ENCODE results near the gene UTS2B. TPM values are rescaled to one million over a fixed set of nuclear protein-coding genes. Genes with fewer than 3 reads are reported as not detected.

The UTS2B gene
- total and polyA plus RNA-seq, 9 of the 15 experiments (the other 6 are each of a cell fraction or from before 2014, with no cell fraction given) = 0.06 TPM; not detected in 8

GRCh38 chr3:191290311-191291025 lies 39.9 kb downstream of the UTS2B start:
- ATAC-seq (no peak), FAIRE-seq (no peak), DNase-seq (ENCODE audit: extremely low read depth in 1 of 4, low spot score in 3 of 4) (no peak)
- BruUV-seq (replicated peaks) = no TSS peak
- Histone ChIP-seq H3K4me1 (replicated peaks in 1 of 2; ENCODE audit: control insufficient read depth in 2 of 2, insufficient read depth in 2 of 2, low read length in 2 of 2) (no peaks in the 10 kb centered on the region), H3K27me3 (ENCODE audit: control insufficient read depth in 2 of 2, insufficient read depth in 2 of 2, low read length in 2 of 2) (no peaks in the 10 kb centered on the region), H3K9ac (ENCODE audit: insufficient read depth in 1 of 2, low read depth in 2 of 2, low read length in 2 of 2) (no peak overlapping the region), H3K79me2 (ENCODE audit: control insufficient read depth, insufficient read depth, low read length) (no peaks in the 10 kb centered on the region), H3K9me1 (ENCODE audit: control insufficient read depth, insufficient read depth, low read length) (no peaks in the 10 kb centered on the region), H3K4me2 (ENCODE audit: insufficient read depth, low read length) (no peak overlapping the region), H3K27ac (ENCODE audit: extremely low read depth, low read depth, low read length) (no peak overlapping the region), H2AFZ (ENCODE audit: low read depth, low read length) (no peak overlapping the region), H3K9me3 (replicated peaks; ENCODE audit: control insufficient read depth, insufficient read depth, low read depth, low read length) (no peaks in the 10 kb centered on the region), H3K4me3 (no peak overlapping the region), H3K36me3 (ENCODE audit: control insufficient read depth, insufficient read depth, low read length) (no peaks in the 10 kb centered on the region), H4K20me1 (replicated peaks; ENCODE audit: control insufficient read depth, insufficient read depth, low read length) (no peaks in the 10 kb centered on the region)
- WGBS (ENCODE audit: insufficient coverage, low coverage, missing lambda C conversion rate) = 3% methylated on average over 4 of the region's 4 CpGs
- CTCF ChIA-PET (ENCODE audit: low intra/inter-chr PET ratio) = no interaction called here
- intact Hi-C loops (cut with micrococcal nuclease) = no loop called here
- in situ Hi-C loops (cut with MboI) = no loop called here
- POLR2A ChIA-PET = no interaction called here
- no peak for TF ChIP-seq PREB (CRISPR knock-in tag; IDR thresholded peaks at IDR 0.05)
- no peak for TF ChIP-seq MTA2 (IDR thresholded peaks at IDR 0.05; ENCODE audit: low read depth)
- no peak for TF ChIP-seq HNRNPUL1 (IDR thresholded peaks at IDR 0.05; ENCODE audit: low read length)
- TF ChIP-seq CREB5 (CRISPR knock-in tag; IDR thresholded peaks at IDR 0.05) = no peak
- TF ChIP-seq ZNF655 (CRISPR knock-in tag; IDR thresholded peaks at IDR 0.05) = no peak
- TF ChIP-seq KDM4B (IDR thresholded peaks at IDR 0.05; ENCODE audit: borderline replicate concordance in 2 of 2, low read depth in 1 of 2) = no peak
- no peak for TF ChIP-seq POLR2A (conservative IDR thresholded peaks at IDR 0.05)
- TF ChIP-seq TCF3 (CRISPR knock-in tag; IDR thresholded peaks at IDR 0.05) = no peak
- TF ChIP-seq SRSF7 (optimal IDR thresholded peaks at IDR 0.05; ENCODE audit: low read depth, low read length) = no peak
- TF ChIP-seq ZNF318 (IDR thresholded peaks at IDR 0.05; ENCODE audit: borderline replicate concordance in 1 of 2, low read depth in 1 of 2) = no peak

Data from K562 (cell line).